ENCODE data around the gene C2orf76.

DNA sequence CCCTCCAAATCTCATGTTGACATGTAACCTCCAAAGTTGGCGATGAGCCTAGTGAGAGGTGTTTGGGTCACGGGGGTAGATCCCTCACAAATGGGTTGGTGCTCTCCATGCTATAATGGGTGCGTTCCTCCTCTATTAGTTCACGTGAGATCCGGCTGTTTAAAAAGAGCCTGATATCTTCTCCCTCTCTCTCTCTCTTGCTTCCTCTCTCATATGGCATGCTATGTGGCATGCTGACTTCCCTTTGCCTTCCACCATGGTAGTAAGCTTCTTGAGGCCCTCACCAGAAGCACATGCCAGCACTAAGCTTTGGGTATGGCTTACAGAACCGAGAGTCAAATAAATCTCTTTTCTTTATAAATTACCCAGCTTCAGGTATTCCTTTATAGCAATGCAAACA, 39.2 kb downstream of the C2orf76 start:
- TF ChIP-seq CTCF (conservative IDR thresholded peaks at IDR 0.05 in 1 of 2, IDR thresholded peaks at IDR 0.05 in 1 of 2; ENCODE audit: extremely low read depth in 1 of 2, insufficient read depth in 1 of 2, low read depth in 1 of 2, low read length in 2 of 2) (no peak), EZH2 (IDR thresholded peaks at IDR 0.05; ENCODE audit: borderline replicate concordance, low read length) (no peak)
